SK-N-SH treated with all-trans-retinoic acid at 6 μM for 48 hours (cell line): ENCODE data around the gene VAMP5.

Experiments
- ISL1 ChIP-seq: fragments of 250-450 bp; sonication (Bioruptor Pico); IDR thresholded peaks from 2 replicates; pipeline ENCODE4 v2.1.2; 2022; ENCODE audit warnings: mild to moderate bottlenecking, moderate library complexity
- TF ChIP-seq, protein P1 (sequence below): fragments of 250-450 bp; sonication (Bioruptor Pico); IDR thresholded peaks from 2 replicates; pipeline ENCODE4 v1.5.1; 2021; ENCODE audit warnings: mild to moderate bottlenecking, moderate library complexity

DNA sequence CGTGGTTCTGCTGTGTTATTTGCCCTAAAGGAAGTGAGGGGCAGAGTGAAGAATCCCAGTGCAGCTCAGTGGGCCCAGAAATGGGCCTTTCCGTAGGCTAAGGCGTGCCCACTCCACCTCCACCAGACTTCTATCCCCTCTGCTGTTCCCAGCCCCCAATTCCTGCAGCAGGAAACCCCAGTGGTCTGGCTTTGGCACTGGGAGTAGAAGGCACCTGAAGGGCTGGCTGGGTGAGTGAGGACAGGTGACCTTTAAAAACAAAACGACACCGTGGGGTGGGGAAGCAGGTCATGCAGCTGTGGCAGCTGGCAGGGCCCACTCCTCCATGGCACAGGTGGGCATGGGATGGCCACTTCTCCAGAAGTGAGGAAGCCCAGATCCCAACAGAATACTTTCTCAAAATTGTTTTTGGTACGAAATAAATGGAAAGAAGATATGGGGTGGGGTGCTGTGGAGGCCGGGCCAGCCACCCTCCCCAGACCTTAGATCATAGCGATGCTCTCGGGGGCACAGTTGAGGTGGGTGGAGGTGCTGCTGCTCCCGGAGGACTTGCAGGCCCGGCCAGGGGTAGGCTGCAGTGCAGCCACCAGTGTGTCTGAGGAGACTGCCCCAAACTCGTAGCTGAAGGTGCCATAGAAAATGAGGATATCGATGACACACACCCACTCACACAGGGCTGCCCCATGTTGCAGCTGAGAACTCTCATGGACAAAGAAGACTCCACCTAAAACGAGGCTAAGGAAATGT lies 14.5 kb downstream of the VAMP5 start:
- no peak for TF ChIP-seq ISL1 (CRISPR knock-in tag)
- TF ChIP-seq, protein P1, sequence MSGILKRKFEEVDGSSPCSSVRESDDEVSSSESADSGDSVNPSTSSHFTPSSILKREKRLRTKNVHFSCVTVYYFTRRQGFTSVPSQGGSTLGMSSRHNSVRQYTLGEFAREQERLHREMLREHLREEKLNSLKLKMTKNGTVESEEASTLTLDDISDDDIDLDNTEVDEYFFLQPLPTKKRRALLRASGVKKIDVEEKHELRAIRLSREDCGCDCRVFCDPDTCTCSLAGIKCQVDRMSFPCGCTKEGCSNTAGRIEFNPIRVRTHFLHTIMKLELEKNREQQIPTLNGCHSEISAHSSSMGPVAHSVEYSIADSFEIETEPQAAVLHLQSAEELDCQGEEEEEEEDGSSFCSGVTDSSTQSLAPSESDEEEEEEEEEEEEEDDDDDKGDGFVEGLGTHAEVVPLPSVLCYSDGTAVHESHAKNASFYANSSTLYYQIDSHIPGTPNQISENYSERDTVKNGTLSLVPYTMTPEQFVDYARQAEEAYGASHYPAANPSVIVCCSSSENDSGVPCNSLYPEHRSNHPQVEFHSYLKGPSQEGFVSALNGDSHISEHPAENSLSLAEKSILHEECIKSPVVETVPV, result no peak
